ENCODE measurements around the gene TMEM168.

DNA sequence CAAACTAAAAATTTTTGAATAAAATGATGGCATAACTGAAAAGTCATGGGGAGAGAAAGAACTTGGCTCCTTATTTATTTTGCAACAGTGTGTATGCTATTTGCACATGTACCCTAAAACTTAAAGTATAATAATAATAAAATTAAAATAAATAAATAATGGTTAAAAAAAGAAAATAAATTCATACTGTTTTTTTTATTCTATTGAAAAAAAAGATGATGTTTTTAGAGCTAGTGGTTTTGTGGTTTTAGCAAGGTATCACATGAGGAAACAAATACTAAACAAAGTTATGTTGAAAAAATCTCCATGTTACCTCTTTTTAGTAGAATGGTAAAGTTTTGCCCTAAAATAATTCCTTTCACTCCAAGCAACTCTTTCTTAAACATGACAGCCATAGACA, 26.2 kb downstream of the TMEM168 start:
- TF ChIP-seq BHLHE40 (IDR thresholded peaks at IDR 0.05; ENCODE audit: borderline replicate concordance) = no peak
- no peak for TF ChIP-seq SUZ12 (IDR thresholded peaks at IDR 0.05)
- TF ChIP-seq CTBP1 (IDR thresholded peaks at IDR 0.05; ENCODE audit: borderline replicate concordance) = no peak
- TF ChIP-seq SP1 (IDR thresholded peaks at IDR 0.05) = no peak
- no peak for TF ChIP-seq ZNF384 (IDR thresholded peaks at IDR 0.05)
- TF ChIP-seq TARDBP (IDR thresholded peaks at IDR 0.05) = no peak
- no peak for TF ChIP-seq ARNT (IDR thresholded peaks at IDR 0.05)
- no peak for TF ChIP-seq FOXM1 (IDR thresholded peaks at IDR 0.05; ENCODE audit: borderline replicate concordance)
- TF ChIP-seq ELF4 (IDR thresholded peaks at IDR 0.05) = no peak
- TF ChIP-seq HDGF (IDR thresholded peaks at IDR 0.05; ENCODE audit: borderline replicate concordance) = no peak

Data from HEK293T (cell line).